Measurements from ENCODE around the gene LIN7A.
"Not testable (repeated sequence)": the region's sequence is repeated elsewhere in the genome, so short reads cannot be mapped to it uniquely, and the experiment has no call there.

Gene LIN7A

DNA sequence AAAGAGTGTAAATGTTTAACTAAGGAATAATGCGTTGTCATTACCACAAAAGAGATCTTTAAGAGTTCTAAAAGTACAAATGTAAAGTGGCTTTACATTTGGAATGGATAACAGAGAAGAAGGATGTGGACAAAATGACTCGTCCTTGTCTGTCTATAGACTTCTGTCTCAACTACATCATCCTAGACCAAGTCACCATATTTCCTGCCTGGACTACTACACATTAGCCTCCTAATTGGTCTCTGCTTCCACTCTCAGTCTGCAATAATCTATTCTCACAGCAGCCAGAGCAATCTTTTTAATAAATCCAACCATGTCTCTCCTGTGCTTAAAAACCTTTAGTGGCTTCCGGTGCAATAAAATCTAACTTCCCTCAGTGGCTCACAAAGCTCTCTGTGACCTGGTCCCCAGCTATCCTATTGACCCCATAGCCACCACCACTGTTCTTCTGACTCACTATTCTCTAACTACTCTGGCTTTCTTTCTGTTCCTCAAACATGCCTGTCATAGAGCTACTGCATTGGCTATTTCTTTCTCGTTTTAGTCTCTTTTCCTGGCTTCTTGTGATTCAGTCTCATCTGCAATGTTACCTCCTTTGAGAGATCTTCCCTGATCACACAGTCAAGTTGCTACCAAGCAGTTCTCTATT lies 130.0 kb downstream of the LIN7A start:
- no peak for DNase-seq (ENCODE audit: insufficient read length, low spot score)
- peak; percentile 83 for TF ChIP-seq SPI1 (IDR thresholded peaks at IDR 0.05; ENCODE audit: low read depth, low read length)
- no peak for TF ChIP-seq TAF1 (IDR thresholded peaks at IDR 0.05; ENCODE audit: low read depth, low read length)
- FAIRE-seq, result no peak

DNA sequence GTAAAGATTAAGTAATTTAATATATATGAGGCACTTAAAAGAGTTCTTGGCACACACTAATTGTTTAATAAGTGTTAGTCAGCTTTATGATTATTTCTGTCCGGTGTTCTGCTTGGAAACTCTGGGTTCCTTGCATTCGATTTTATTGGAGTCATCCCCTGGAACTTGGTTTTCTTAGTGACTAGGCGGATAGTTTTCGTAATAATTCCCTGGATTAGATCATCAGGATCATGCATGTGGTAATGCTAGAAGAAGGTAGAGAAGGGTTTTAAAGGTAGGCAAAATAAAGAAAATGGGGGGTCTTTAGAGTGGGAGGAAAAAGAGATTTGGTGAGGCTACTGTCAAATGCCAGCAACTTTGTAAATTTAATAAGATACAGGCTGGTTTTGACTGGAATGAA lies 132.6 kb downstream of the LIN7A start:
- no peak for TF ChIP-seq POLR2AphosphoS5 (IDR thresholded peaks at IDR 0.05; ENCODE audit: low read depth, low read length)
- TF ChIP-seq SPI1 (IDR thresholded peaks at IDR 0.05; ENCODE audit: low read depth, low read length), result no peak
- no peak for TF ChIP-seq TAF1 (IDR thresholded peaks at IDR 0.05; ENCODE audit: low read depth, low read length)
- no peak for TF ChIP-seq POU2F2 (IDR thresholded peaks at IDR 0.05; ENCODE audit: low read depth, low read length)
- no peak for TF ChIP-seq POLR2A (IDR thresholded peaks at IDR 0.05; ENCODE audit: low read depth, low read length)
- no peak for TF ChIP-seq PAX5 (IDR thresholded peaks at IDR 0.05; ENCODE audit: insufficient read depth, low read length, severe bottlenecking)
- DNase-seq (ENCODE audit: insufficient read length, low spot score) (no peak), FAIRE-seq (no peak)

DNA sequence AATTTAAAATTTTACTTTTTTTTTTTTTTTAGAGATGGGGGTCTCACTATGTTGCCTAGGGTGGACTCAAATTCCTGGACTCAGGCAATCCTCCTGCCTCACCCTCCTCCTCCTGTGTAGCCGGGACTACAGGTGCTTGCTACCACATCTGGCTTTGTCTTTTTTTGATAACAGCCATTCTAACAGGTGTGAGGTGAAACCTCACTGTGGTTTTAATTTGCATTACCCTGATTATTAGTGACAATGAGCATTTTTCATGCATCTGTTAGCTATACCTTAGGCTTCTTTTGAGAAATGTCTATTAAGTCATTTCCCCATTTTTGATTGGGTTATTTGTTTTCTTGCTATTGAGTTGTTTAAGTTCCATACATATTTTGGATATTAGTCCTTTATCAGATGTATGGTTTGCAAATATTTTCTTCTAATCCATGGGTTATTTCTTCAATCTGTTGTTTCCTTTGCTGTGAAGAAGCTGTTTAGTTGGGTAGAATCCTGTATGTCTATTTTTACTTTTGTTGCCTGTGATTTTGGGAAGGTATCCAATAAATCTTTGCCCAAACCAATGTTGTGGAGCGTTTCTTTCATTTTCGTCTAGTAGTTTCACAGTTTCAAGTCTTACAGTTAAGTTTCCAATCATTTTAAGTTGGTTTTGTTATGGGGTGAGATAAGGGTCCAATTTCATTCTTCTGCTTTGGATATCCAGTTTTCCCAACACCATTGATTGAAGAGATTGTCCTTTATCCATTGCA lies 134.9 kb downstream of the LIN7A start:
- DNase-seq (ENCODE audit: insufficient read length, low spot score) (no peak), FAIRE-seq (peak; percentile 38)
- TF ChIP-seq TAF1 (IDR thresholded peaks at IDR 0.05; ENCODE audit: low read depth, low read length) (no peak), PAX5 (IDR thresholded peaks at IDR 0.05; ENCODE audit: insufficient read depth, low read length, severe bottlenecking) (no peak), SPI1 (IDR thresholded peaks at IDR 0.05; ENCODE audit: low read depth, low read length) (no peak), POLR2AphosphoS5 (IDR thresholded peaks at IDR 0.05; ENCODE audit: low read depth, low read length) (no peak), POU2F2 (IDR thresholded peaks at IDR 0.05; ENCODE audit: low read depth, low read length) (0 out of 2 replicates have a peak, but pooled peaks have one; percentile 15), POLR2A (IDR thresholded peaks at IDR 0.05; ENCODE audit: low read depth, low read length) (no peak)

DNA sequence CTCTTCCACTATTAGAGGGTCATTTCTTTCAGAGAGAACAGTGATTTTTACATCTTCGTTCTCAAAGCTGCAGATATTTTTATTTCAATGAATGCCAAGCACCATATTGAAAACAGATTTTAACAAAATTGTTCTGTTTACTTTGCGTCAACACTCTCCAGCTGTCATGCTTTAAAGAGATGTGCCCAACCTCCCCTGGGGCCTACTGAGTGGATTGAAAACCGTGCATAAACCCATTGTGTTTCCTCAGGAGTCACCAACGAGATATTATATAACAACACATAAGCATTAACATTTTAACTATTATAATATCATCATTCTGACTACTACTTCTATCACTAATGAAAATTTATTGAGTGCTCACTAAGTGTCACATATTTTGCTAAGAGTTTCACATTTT lies 139.5 kb downstream of the LIN7A start:
- TF ChIP-seq PAX5 (IDR thresholded peaks at IDR 0.05; ENCODE audit: insufficient read depth, low read length, severe bottlenecking), result no peak
- TF ChIP-seq POLR2AphosphoS5 (IDR thresholded peaks at IDR 0.05; ENCODE audit: low read depth, low read length), result no peak
- no peak for TF ChIP-seq SPI1 (IDR thresholded peaks at IDR 0.05; ENCODE audit: low read depth, low read length)
- no peak for TF ChIP-seq POLR2A (IDR thresholded peaks at IDR 0.05; ENCODE audit: low read depth, low read length)
- TF ChIP-seq POU2F2 (IDR thresholded peaks at IDR 0.05; ENCODE audit: low read depth, low read length), result no peak
- no peak for TF ChIP-seq TAF1 (IDR thresholded peaks at IDR 0.05; ENCODE audit: low read depth, low read length)
- DNase-seq (ENCODE audit: insufficient read length, low spot score) (no peak), FAIRE-seq (no peak)

DNA sequence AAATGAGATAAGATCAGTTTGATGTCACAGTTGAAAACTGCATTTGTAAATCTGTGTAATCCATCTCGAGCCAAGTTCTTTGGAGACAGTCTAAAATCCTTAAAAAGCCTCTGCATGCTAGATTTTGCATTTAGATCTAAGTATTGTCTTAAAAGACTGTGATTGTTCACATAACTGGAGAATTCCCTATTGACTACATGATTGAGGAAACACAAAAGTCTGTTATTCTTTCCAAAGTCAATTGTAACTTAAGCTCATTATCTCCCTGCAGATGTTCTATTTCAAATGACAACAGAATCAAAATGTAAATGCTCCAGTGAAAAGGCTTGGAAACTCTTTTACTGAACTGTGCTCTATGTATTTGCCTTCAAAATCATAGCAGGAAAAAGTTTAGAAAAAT lies 143.2 kb downstream of the LIN7A start:
- no peak for DNase-seq (ENCODE audit: insufficient read length, low spot score)
- FAIRE-seq, result no peak
- no peak for TF ChIP-seq TAF1 (IDR thresholded peaks at IDR 0.05; ENCODE audit: low read depth, low read length)
- TF ChIP-seq POLR2AphosphoS5 (IDR thresholded peaks at IDR 0.05; ENCODE audit: low read depth, low read length), result no peak
- TF ChIP-seq POLR2A (IDR thresholded peaks at IDR 0.05; ENCODE audit: low read depth, low read length), result no peak
- TF ChIP-seq POU2F2 (IDR thresholded peaks at IDR 0.05; ENCODE audit: low read depth, low read length), result no peak

DNA sequence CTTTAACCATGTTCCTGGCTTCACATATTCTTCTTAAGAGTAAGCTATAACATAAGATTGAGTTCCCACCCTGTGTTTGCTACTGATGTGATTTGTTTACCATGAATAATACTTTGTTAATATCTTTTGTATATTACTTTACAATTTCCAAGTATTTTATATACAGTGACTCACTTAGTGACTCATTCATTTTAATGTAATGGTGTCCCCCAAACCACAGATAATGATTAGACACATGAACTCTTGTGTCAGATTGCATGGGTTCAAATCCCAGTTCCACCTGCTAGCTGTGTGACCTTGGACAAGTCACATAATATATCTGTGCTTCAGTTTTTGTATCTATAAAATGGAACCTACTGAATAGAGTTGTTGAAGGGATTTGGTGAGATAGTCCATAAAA lies 144.9 kb downstream of the LIN7A start:
- no peak for DNase-seq (ENCODE audit: insufficient read length, low spot score)
- TF ChIP-seq POLR2AphosphoS5 (IDR thresholded peaks at IDR 0.05; ENCODE audit: low read depth, low read length), result no peak
- TF ChIP-seq TAF1 (IDR thresholded peaks at IDR 0.05; ENCODE audit: low read depth, low read length), result no peak
- TF ChIP-seq POLR2A (IDR thresholded peaks at IDR 0.05; ENCODE audit: low read depth, low read length), result no peak
- no peak for TF ChIP-seq SPI1 (IDR thresholded peaks at IDR 0.05; ENCODE audit: low read depth, low read length)
- no peak for TF ChIP-seq PAX5 (IDR thresholded peaks at IDR 0.05; ENCODE audit: insufficient read depth, low read length, severe bottlenecking)
- TF ChIP-seq POU2F2 (IDR thresholded peaks at IDR 0.05; ENCODE audit: low read depth, low read length), result no peak
- no peak for FAIRE-seq

DNA sequence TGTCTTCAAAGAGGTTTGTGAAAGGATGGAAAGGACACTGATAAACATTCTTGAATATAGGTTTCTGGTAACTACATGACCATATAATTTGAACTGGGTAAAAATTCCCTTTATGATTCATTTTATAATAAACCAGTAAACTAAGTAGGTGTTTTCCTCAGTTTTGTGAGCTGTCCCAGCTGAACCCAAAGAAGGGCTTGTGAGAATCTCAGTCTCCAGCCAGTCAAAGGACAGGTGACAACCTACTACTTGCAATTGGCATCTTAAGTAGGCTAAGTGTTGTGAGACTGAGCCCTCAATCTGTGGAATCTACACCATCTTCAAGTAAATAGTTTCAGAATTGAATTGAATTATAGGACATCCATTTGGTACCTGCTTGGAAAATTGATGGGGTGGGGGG lies 145.9 kb downstream of the LIN7A start:
- peak; percentile 9 for FAIRE-seq
- no peak for TF ChIP-seq PAX5 (IDR thresholded peaks at IDR 0.05; ENCODE audit: insufficient read depth, low read length, severe bottlenecking)
- no peak for TF ChIP-seq TAF1 (IDR thresholded peaks at IDR 0.05; ENCODE audit: low read depth, low read length)
- TF ChIP-seq POLR2A (IDR thresholded peaks at IDR 0.05; ENCODE audit: low read depth, low read length), result no peak
- TF ChIP-seq POLR2AphosphoS5 (IDR thresholded peaks at IDR 0.05; ENCODE audit: low read depth, low read length), result no peak
- no peak for TF ChIP-seq SPI1 (IDR thresholded peaks at IDR 0.05; ENCODE audit: low read depth, low read length)
- no peak for TF ChIP-seq POU2F2 (IDR thresholded peaks at IDR 0.05; ENCODE audit: low read depth, low read length)
- DNase-seq (ENCODE audit: insufficient read length, low spot score), result no peak

DNA sequence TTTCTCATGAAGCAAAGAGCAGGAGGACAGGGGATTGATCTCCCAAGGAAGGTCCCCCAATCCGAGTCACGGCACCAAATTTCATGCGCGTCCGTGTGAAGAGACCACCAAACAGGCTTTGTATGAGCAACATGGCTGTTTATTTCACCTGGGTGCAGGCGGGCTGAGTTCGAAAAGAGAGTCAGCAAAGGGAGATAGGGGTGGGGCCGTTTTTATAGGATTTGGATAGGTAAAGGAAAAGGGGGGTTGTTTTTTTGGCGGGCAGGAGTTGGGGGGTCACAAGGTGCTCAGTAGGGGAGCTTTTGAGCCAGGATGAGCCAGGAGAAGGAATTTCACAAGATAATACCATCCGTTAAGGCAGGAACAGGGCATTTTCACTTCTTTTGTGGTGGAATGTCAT lies 149.3 kb downstream of the LIN7A start:
- DNase-seq (ENCODE audit: insufficient read length, low spot score); FAIRE-seq: not testable (repeated sequence)

DNA sequence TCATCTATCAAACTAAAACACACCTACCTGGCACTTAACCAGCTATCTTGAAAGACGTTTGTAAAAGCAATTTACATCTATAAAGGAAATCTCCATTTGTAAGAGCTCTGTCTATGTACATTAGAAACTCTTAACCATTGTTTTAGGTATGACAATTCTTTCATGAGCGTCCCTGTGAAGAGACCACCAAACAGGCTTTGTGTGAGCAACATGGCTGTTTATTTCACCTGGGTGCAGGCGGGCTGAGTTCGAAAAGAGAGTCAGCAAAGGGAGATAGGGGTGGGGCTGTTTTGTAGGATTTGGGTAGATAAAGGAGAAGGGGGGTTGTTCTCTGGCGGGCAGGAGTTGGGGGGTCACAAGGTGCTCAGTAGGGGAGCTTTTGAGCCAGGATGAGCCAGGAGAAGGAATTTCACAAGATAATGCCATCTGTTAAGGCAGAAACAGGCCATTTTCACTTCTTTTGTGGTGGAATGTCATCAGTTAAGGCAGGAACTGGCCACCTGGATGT lies 154.7 kb downstream of the LIN7A start:
- not testable (repeated sequence) for DNase-seq (ENCODE audit: insufficient read length, low spot score); FAIRE-seq

DNA sequence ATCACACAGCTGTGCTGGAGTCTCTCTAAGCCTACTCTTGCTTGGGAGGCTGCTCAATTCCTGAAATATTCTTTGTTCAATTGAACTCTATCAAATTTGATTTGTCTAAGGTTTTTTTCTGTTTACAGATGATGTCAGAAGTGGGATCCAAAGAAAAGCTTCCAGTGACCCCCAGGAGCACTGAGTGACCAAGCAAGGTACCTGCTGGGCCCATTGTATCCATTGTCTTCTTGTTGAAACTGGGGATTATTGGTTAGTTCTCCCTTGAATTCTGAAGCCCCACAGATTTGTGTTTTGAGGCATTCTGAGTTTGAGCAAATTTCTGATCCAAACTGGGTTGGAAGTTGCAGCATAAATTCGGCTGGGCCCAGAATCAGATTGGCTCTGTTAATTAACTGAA lies 156.4 kb downstream of the LIN7A start:
- FAIRE-seq, result no peak
- DNase-seq (ENCODE audit: insufficient read length, low spot score), result no peak
- no peak for TF ChIP-seq SPI1 (IDR thresholded peaks at IDR 0.05; ENCODE audit: low read depth, low read length)
- no peak for TF ChIP-seq POLR2A (IDR thresholded peaks at IDR 0.05; ENCODE audit: low read depth, low read length)
- TF ChIP-seq POU2F2 (IDR thresholded peaks at IDR 0.05; ENCODE audit: low read depth, low read length), result no peak
- TF ChIP-seq PAX5 (IDR thresholded peaks at IDR 0.05; ENCODE audit: insufficient read depth, low read length, severe bottlenecking), result no peak
- TF ChIP-seq POLR2AphosphoS5 (IDR thresholded peaks at IDR 0.05; ENCODE audit: low read depth, low read length), result no peak
- no peak for TF ChIP-seq TAF1 (IDR thresholded peaks at IDR 0.05; ENCODE audit: low read depth, low read length)

All from GM12891 (cell line).